Testis (tissue), 2 donors: ENCODE results near the gene HBD.

Source experiments
- POLR2A ChIP-seq: fragments of 450-650 bp; IDR thresholded peaks from one replicate; pipeline ENCODE4 v1.6.1; 2017; ENCODE audit warnings: antibody characterized with exemption, mild to moderate bottlenecking, moderate library complexity
- TF ChIP-seq, protein P1 (sequence below), 3 experiments: fragments of 450-650 bp in 2 of 3; fragments of 200-600 bp in 1 of 3; sonication (generic) in 1 of 3; IDR thresholded peaks; one replicate each; pipeline ENCODE4 v1.5.1; 2016 to 2019; ENCODE audit warnings: antibody characterized with exemption in 3 of 3, mild to moderate bottlenecking in 2 of 3, moderate library complexity in 1 of 3

DNA sequence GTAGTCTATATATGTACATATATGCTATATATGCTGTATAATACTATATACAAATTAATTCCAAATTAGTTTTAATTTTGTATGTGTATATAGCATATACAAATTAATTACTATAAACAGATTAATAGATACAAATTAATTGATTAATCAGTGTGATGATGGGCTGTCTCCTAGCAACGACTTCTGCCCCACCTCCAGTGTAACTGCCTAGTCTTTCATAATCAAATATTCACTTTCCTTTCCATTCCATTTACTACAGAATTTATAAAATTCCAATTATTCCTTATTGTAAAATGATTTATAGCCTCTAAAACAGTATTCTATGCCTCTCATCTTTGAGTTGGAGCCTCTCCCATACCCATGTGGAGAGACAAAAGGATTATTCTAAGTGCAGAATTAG, 976 bp downstream of the HBD start:
- TF ChIP-seq, protein P1, sequence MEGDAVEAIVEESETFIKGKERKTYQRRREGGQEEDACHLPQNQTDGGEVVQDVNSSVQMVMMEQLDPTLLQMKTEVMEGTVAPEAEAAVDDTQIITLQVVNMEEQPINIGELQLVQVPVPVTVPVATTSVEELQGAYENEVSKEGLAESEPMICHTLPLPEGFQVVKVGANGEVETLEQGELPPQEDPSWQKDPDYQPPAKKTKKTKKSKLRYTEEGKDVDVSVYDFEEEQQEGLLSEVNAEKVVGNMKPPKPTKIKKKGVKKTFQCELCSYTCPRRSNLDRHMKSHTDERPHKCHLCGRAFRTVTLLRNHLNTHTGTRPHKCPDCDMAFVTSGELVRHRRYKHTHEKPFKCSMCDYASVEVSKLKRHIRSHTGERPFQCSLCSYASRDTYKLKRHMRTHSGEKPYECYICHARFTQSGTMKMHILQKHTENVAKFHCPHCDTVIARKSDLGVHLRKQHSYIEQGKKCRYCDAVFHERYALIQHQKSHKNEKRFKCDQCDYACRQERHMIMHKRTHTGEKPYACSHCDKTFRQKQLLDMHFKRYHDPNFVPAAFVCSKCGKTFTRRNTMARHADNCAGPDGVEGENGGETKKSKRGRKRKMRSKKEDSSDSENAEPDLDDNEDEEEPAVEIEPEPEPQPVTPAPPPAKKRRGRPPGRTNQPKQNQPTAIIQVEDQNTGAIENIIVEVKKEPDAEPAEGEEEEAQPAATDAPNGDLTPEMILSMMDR (IDR thresholded peaks at IDR 0.05) = no peak
- TF ChIP-seq POLR2A = no peak
